CD4-positive, alpha-beta T cell treated with Interleukin-6 at 100 ng/mL for 8 hours (primary cell): ENCODE data around the gene ARHGAP36.

Source experiments
- DNase-seq: peaks from one replicate; pipeline ENCODE4 v3.0.0-alpha.2; 2020; ENCODE audit warnings: mixed read lengths, low spot score

The ARHGAP36 gene

GRCh38 chrX:131058136-131058868, at the start of gene ARHGAP36:
ARHGAP36 (plus strand) TSS chrX:131058346; CDS start chrX:131081666, 23,320 bp downstream.
- no peak for DNase-seq

DNA sequence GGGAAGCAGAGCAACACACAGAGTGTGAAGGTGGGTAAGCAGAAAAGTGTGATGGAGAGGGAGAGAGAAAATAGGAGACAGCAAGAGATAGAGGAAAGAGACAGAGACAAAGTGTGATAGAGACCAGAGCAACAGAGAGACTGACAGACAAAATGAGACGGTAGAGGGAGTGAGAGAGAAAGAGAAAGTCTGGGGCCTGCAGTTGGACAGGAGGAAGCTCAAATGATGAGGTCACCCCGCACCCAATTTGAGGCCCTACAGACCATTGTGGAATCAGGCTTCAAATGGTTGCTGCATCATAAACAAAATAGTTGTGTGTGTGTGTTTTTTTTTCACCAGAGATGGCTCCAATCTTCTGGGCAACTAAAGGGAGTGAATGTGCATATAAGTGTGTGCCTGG, 48.0 kb upstream of the ARHGAP36 start:
- no peak for DNase-seq

DNA sequence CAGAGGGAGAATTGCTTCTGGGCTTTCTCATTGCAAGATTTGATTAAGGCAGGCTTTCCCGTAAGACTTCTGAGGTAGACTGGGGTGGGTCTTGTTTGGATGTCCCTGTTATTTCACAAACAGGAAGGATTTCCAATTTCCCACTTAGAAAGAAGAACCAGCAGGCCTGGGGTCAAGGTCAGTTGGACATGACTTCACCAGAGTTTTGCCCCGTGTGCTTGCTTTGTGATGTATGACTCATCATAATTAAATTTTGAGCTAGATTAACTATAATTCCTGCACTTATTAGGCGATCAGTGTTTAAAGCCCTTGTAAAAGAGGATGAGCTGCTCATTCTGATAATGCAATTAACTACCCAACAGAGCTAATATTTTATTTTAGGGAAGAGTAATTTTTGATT, 32.8 kb upstream of the ARHGAP36 start:
- DNase-seq: no peak

GRCh38 chrX:131032354-131033230, 25.6 kb upstream of the ARHGAP36 start:
- no peak for DNase-seq

DNA sequence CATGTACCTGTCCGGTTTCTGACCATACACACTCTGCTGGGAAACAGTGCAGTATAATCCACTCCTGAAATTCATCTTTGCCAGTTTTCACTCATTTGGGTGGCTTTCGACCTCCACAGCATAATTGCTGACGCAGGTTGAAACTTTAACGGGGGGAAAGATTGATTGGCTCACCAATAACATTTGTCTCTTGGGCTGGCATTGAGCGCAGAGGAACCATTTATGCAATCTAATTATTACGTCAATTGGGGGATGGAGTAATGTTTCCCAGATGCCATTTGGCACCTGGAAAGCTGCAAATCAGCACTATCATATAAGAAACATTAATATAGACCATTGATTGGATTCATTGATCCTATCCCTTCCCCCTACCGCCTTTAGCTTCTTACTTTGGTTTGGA, 24.1 kb upstream of the ARHGAP36 start:
- DNase-seq: no peak

- DNase-seq: no peak
Observed at GRCh38 chrX:131040781-131041180, 17.4 kb upstream of the ARHGAP36 start.

GRCh38 chrX:131041667-131042066, 16.5 kb upstream of the ARHGAP36 start:
- no peak for DNase-seq

- no peak for DNase-seq
Observed at GRCh38 chrX:131045726-131046125, 12.4 kb upstream of the ARHGAP36 start.

- no peak for DNase-seq
Observed at GRCh38 chrX:131046596-131046995, 11.6 kb upstream of the ARHGAP36 start.

DNA sequence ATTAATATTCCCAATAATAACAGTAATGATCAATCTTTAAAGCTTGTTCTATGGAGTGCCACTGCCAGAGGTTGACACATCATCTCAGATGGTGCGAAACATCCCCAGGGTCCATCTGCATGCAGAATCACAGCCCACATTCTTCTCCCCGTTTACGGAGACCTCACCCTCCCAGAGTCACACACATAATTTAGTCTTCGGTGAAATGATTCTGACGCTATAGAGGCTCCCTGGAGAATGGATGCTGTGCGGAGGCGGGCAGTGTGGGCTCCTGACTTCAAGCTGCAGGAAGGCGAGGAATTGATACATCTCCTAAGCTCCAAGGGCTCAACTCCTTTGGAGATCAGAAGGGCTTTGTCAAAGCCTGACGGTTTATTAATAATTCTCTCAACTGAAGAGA, 11.0 kb upstream of the ARHGAP36 start:
- DNase-seq: no peak

DNA sequence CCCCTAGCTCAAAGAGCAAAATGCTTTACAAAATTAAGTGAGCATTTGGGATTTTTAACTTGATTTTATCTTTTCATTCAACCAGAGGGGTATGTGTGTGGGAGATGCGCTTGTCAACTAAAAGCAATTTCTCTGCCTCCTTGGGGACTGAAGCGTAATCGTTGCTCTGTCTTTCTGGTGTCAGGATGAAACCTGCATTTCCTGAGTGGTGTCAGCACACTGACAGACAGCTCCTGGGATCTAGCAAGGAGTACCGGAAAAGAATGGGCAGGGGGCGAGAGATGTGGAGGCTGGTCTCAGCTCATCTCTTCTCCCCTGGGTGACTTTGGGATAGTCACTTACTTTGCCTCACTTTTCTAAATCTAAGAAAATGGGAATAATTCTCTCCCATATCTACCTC, 5.1 kb upstream of the ARHGAP36 start:
- DNase-seq: no peak

DNA sequence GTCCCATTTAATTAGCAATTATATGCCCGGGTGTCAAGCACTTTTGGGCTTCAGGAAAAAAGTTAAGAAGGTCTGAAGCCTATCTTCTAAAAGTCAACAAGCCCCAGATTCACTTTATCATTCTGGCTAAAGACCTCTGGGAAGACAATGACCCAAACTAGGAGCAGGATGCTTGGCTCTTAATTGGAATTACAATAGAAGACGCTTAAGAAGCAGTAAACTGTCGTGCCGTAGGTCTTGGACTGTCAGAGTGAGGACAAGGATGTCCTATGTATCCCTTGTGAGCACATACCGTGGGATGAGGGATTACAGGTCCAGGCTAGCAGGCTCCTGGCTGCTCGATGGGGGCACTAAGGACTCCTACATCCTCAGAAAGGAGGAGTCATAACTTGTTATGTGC, 3.2 kb upstream of the ARHGAP36 start:
- no peak for DNase-seq

DNA sequence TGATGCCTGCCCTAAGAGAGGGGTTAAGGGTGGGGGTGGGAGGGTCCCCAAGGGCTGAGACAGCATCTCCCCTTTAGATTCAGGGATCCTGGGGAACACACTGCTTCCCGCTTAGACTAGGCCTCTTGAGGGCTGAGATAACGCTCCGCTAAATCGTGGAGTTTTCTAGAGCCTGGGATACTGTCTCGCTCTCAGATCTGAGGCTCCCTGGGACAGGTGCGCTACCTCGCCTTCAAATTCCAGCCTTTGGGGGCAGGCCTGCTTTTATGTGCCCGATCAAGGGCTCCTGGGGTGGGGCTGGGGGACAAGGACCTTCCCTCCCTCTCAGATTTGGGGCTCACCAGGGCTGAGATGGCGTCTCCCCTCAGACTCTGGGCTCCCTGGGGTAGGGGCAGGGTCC, 440 bp upstream of the ARHGAP36 start:
- no peak for DNase-seq

- no peak for DNase-seq
Observed at GRCh38 chrX:131059246-131059645, 1.1 kb downstream of the ARHGAP36 start.

DNA sequence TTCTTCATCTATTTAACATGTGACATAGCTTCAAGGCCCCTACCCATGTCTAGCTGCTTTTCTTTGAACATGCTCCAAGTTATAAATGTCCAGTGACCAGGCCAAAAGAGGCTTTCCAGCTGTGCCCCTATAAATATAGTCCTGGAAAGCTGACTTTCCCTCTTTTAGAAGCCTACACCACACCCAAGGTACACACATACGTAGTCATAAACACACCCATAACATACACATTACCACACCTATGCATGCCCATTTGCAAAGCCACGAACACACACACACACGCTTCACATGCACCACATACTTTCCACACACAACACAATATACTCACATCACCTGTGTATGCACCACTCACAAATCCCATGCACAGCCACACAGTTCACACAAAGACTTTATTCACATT, 2.0 kb downstream of the ARHGAP36 start:
- DNase-seq: no peak

- DNase-seq: no peak
Observed at GRCh38 chrX:131061306-131061705, 3.2 kb downstream of the ARHGAP36 start.

GRCh38 chrX:131063613-131064012, 5.5 kb downstream of the ARHGAP36 start:
- no peak for DNase-seq

DNA sequence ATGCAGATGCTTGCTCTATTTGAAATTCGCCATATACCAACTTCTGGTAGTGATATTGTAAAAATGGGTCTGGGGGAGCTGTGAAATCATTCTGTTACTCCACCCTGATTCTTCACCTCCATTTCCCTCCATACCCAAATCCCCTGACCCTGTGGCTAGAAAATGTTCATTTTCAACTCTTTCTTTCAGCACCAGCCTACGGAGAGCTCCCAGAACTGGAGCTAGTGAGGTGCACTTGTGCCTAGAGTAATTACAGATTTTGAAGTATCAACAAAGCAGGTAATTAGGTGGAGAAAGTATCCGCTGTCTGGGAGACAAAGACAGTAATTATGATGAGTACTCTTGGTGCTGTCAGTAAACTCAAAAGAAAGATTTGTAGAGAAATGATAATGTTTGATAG, 8.1 kb downstream of the ARHGAP36 start:
- no peak for DNase-seq

GRCh38 chrX:131067216-131067615, 9.1 kb downstream of the ARHGAP36 start:
- DNase-seq: no peak

- DNase-seq: no peak
Observed at GRCh38 chrX:131067846-131068745, 9.9 kb downstream of the ARHGAP36 start.

GRCh38 chrX:131068945-131069719, 11.0 kb downstream of the ARHGAP36 start:
- no peak for DNase-seq
